Measurements from ENCODE around the gene OXER1. TPM values are rescaled to one million over a fixed set of nuclear protein-coding genes. Genes with fewer than 3 reads are reported as not detected.

The OXER1 gene, protein sequence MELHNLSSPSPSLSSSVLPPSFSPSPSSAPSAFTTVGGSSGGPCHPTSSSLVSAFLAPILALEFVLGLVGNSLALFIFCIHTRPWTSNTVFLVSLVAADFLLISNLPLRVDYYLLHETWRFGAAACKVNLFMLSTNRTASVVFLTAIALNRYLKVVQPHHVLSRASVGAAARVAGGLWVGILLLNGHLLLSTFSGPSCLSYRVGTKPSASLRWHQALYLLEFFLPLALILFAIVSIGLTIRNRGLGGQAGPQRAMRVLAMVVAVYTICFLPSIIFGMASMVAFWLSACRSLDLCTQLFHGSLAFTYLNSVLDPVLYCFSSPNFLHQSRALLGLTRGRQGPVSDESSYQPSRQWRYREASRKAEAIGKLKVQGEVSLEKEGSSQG
- total RNA-seq: 1 to 10 TPM in 4 of 6 donors, under 1 TPM in 2; 0.22 to 3.1 (median 1.3) TPM

GRCh38 chr2:42764096-42764495, at the start of gene OXER1:
TSS of gene OXER1 (minus strand) at chr2:42764135. CDS start at chr2:42764062, 73 bp downstream.
- TF ChIP-seq EP300 (IDR thresholded peaks at IDR 0.05): no peak
- TF ChIP-seq CTCF (IDR thresholded peaks at IDR 0.05): no peak
- no peak for TF ChIP-seq POLR2AphosphoS5 (IDR thresholded peaks at IDR 0.05)
- TF ChIP-seq POLR2A (IDR thresholded peaks at IDR 0.05): no peak
- DNase-seq (peak in 1 of 2 donors; percentile 58), ATAC-seq (ENCODE audit: low FRiP score in 2 of 2) (no peak)

DNA sequence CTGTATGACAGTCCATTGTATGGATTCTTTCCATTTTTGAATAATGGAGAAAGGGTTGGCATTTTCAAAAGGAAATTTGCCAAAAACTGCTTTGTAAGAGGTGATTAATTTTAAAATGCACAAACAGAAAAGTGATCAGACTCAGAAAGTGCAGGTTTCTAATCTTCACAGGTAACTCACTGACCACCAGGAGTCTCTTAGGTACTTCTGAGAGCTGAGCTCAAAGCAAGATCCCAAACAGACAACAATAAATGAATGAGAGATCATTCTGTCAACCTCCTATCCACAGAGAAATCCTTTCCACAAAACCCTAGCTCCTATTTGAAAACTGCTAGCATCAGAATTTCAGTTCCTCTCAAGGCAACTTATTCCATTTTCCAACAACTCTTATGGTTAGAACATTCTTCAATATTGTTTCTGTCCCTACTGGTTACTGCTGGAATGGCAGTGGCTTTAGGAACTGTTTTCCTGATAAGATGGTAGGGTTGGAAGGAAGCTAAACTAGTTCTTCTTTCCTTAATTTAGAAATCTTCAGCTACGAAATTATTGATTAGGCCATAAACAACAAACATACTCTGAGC, 49.1 kb upstream of the OXER1 start:
- Histone ChIP-seq H3K27me3 (no peaks in the 10 kb centered on the region), H3K4me3 (no peak overlapping the region), H3K9me3 (no peaks in the 10 kb centered on the region), H3K36me3 (no peaks in the 10 kb centered on the region), H3K27ac (no peak overlapping the region), H3K4me1 (peaks cover 13 to 24% (median 18%) of the 10 kb centered on the region in 4 donors)
- no peak for TF ChIP-seq POLR2AphosphoS5 (IDR thresholded peaks at IDR 0.05)
- TF ChIP-seq CTCF (IDR thresholded peaks at IDR 0.05): peak; percentile 48 to 67 (median 62)
- DNase-seq (no peak), ATAC-seq (ENCODE audit: low FRiP score in 2 of 2) (no peak)
- WGBS, 2 donors: 0 to 43% methylated on average over 1 of the region's 1 CpG

More at GRCh38 chr2:42764096-42764495, at the start of gene OXER1:
- Histone ChIP-seq H3K27me3 (no peaks in the 10 kb centered on the region), H3K27ac (peak within 1 kb of the TSS in 2 of 4 donors; percentile 9 to 50), H3K36me3 (peaks cover 0 to 4% (median 0%) of the 10 kb centered on the region in 4 donors), H3K9me3 (no peaks in the 10 kb centered on the region), H3K4me1 (no peaks in the 10 kb centered on the region), H3K4me3 (no peak within 1 kb of the TSS)
- WGBS, 2 donors: 64 to 80% methylated on average over 1 to 5 of the region's 5 CpGs

DNA sequence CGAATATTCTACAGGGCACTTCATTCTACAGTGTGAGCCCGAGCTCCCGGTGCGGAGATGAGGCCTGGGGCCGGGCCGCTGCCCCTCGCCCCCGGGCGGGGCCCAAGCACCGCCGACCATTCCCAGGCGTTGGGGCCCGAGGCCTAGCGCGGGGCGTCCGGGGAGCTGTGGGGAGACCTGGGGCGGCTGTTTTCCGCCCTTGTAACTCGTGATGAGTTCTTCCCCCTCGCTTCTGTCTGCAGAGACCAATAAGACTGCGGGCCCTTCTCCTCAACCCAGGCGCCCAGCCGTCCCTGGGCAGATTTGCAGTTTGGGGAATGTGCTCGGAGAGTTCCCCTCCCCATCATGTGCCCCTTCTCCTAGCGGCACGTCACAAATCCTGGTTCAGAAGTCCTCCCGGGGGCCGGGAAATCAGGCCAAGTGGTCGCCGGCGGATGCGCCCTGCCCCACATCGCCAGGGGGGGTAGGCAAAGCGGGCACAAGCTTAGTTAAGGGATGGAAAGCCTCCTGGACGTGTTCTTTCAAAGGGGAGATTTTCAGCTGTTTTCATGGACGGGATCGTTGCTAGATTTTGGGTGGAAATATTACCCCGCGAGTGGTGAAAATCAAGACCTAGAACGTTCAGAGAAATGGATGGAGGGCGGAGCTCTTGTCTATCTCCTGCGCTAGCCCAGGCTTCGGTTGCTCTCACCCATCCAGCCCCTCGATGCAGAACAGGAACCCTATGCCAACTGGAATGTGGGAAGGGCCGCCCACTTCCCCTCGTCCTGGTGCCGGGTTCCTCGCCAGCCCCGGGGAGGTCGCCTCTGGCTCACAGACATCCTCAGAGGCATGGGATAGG, 47.3 kb upstream of the OXER1 start:
- Histone ChIP-seq H3K27ac (peak overlapping the region; percentile 99), H3K36me3 (no peaks in the 10 kb centered on the region), H3K4me1 (peaks cover 13 to 24% (median 18%) of the 10 kb centered on the region in 4 donors), H3K27me3 (no peaks in the 10 kb centered on the region), H3K4me3 (peak overlapping the region; percentile 63 to 71 (median 68)), H3K9me3 (no peaks in the 10 kb centered on the region)
- peak; percentile 24 to 27 for ATAC-seq (ENCODE audit: low FRiP score in 2 of 2)
- WGBS, 2 donors: 2 to 5% methylated on average over 31 to 41 of the region's 51 CpGs
- DNase-seq: peak; percentile 53 to 90
- TF ChIP-seq POLR2AphosphoS5 (IDR thresholded peaks at IDR 0.05) (peak; percentile 5 to 63), EP300 (IDR thresholded peaks at IDR 0.05) (no peak), POLR2A (IDR thresholded peaks at IDR 0.05) (peak in 2 of 4 donors; percentile 27 to 67), CTCF (IDR thresholded peaks at IDR 0.05) (no peak)

DNA sequence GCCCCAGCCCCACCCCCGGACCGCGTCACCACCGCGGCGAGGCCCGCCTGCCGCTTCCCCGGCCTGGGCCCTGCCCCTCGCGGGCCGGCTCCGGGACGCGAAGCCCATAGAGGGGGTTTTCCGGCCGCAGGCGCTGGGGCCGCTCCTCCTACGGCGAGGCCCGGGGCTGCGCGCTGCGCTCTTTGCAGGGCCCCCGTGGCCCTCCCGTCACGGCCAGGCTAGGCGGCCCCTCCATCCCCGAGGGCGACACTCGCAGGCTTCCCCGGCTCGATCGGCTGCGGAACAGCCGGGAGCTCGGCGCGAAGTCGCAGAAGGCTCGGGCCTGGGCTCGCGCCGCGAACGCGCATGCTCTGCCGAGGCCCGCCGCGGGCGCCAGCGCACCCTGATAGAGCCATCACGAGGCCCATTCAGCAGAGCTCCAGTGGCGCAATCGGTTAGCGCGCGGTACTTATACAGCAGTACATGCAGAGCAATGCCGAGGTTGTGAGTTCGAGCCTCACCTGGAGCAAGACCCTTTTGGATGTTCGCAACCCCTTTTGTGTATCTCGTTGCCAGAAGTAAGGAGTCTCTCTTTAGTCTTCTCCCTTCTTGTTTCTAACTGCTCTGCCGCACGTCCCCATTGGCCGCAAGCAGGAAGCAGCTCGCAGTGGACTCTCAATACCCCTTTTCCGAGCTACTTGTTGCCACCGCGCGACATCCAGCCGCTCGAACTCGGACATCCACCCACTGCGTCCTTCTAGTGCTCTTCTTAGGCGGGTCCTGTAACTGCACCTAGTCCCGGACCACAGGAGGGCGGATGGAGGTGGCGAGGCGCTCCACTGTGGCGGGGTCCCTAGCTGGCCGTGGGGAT, 46.4 kb upstream of the OXER1 start:
- 1% methylated on average over 26 to 34 of the region's 83 CpGs for WGBS, 2 donors
- no peaks in the 10 kb centered on the region for H3K27me3 ChIP-seq
- ATAC-seq (ENCODE audit: low FRiP score in 2 of 2) (peak; percentile 94 to 95), DNase-seq (peak; percentile 97 to 98)
- peak overlapping the region; percentile 63 to 71 (median 68) for H3K4me3 ChIP-seq
- H3K9me3 ChIP-seq: no peaks in the 10 kb centered on the region
- H3K4me1 ChIP-seq: peaks cover 13 to 24% (median 18%) of the 10 kb centered on the region in 4 donors
- H3K36me3 ChIP-seq: no peaks in the 10 kb centered on the region
- TF ChIP-seq POLR2AphosphoS5 (IDR thresholded peaks at IDR 0.05) (peak; percentile 70 to 76), CTCF (IDR thresholded peaks at IDR 0.05) (no peak), POLR2A (IDR thresholded peaks at IDR 0.05) (peak in 3 of 4 donors; percentile 59 to 94 (median 94)), EP300 (IDR thresholded peaks at IDR 0.05) (peak in 1 of 4 donors; percentile 35)
- H3K27ac ChIP-seq: peak overlapping the region; percentile 99
